GM12878 (cell line): ENCODE data around the gene LAMA4. TPM values are rescaled to one million over a fixed set of nuclear protein-coding genes. Genes with fewer than 3 reads are reported as not detected.

Source experiments
- ATAC-seq: fragments of 200-7000 bp; cut with Tn5 transposase; 3 replicates; pipeline ENCODE4 v1.9.1; 2020; ENCODE audit warnings: mild to moderate bottlenecking, moderate library complexity
- BruUV-seq: library from RNA; stranded (reverse); fragments of 400-500 nt; replicated peaks from 2 replicates; lab custom pipeline; 2021; lab: Mats Ljungman, UMichigan
- CTCF ChIA-PET: fragments of 300-600 bp; sonication (Branson Sonifier 250); formaldehyde crosslinking; extraction: SDS; loops from one replicate; lab custom pipeline; 2021; ENCODE audit warnings: inconsistent platforms; lab: Yijun Ruan, JAX
- POLR2A ChIA-PET: fragments of 350-600 bp; formaldehyde crosslinking; extraction: SDS; loops from one replicate; lab custom pipeline; 2021; ENCODE audit warnings: inconsistent platforms; lab: Charles Lee
- RAD21 ChIA-PET: fragments of 300-600 bp; sonication (Branson Sonifier 250); formaldehyde crosslinking; loops from one replicate; lab custom pipeline; 2023; ENCODE audit warnings: antibody characterized with exemption; ENCODE audit not compliant: unreplicated experiment; lab: Charles Lee
- SMC1A ChIA-PET: fragments of 300-600 bp; sonication (Branson Sonifier 250); formaldehyde crosslinking; loops from one replicate; lab custom pipeline; 2023; ENCODE audit not compliant: unreplicated experiment, uncharacterized antibody; lab: Charles Lee
- DNase-seq: peaks from one replicate; pipeline ENCODE4 v3.0.0-alpha.2; 2011; ENCODE audit warnings: low read depth, low spot score
- FAIRE-seq: peaks from 3 replicates; lab custom pipeline; 2011; peaks lifted over from hg19 to GRCh38; lab: Jason Lieb, UNC
- H2AFZ ChIP-seq: 2 replicates; pipeline ENCODE4 v1.6.0; 2011; ENCODE audit warnings: low read depth, low read length, control low read depth; ENCODE audit not compliant: control insufficient read depth
- H3K27ac ChIP-seq: 2 replicates; pipeline ENCODE4 v1.5.1; 2011; ENCODE audit warnings: control low read depth; ENCODE audit not compliant: control insufficient read depth, insufficient read depth
- H3K27me3 ChIP-seq, 2 experiments: replicated peaks in 1 of 2; 2 replicates each; pipeline versions ENCODE4 v1.6.0 to v1.6.1; 2011; ENCODE audit warnings: low read length in 1 of 2; ENCODE audit not compliant: control insufficient read depth in 2 of 2, insufficient read depth in 2 of 2
- H3K36me3 ChIP-seq, 2 experiments: 2 replicates each; pipeline ENCODE4 v1.5.1; 2011; ENCODE audit warnings: low read length in 1 of 2; ENCODE audit not compliant: control insufficient read depth in 2 of 2, insufficient read depth in 2 of 2
- H3K4me1 ChIP-seq: 2 replicates; pipeline ENCODE4 v1.6.1; 2011; ENCODE audit warnings: mild to moderate bottlenecking, low read length, moderate library complexity, mixed read lengths; ENCODE audit not compliant: control insufficient read depth, insufficient read depth
- H3K4me2 ChIP-seq: 2 replicates; pipeline ENCODE4 v1.6.0; 2011; ENCODE audit warnings: control low read depth; ENCODE audit not compliant: control insufficient read depth, insufficient read depth
- H3K4me3 ChIP-seq: fragments of 200-600 bp; sonication (generic); 2 replicates; pipeline ENCODE4 v1.5.1; 2016
- H3K79me2 ChIP-seq: 2 replicates; pipeline ENCODE4 v1.6.0; 2011; ENCODE audit warnings: low read length; ENCODE audit not compliant: control insufficient read depth, insufficient read depth
- H3K9ac ChIP-seq: 2 replicates; pipeline ENCODE4 v1.8.0; 2011; ENCODE audit warnings: low read length, control low read depth, mixed read lengths; ENCODE audit not compliant: control insufficient read depth, insufficient read depth
- H3K9me3 ChIP-seq: replicated peaks from 3 replicates; pipeline ENCODE4 v1.5.1; 2011; ENCODE audit warnings: mild to moderate bottlenecking, low read length; ENCODE audit not compliant: control insufficient read depth, insufficient read depth
- H4K20me1 ChIP-seq: 2 replicates; pipeline ENCODE4 v1.6.0; 2011; ENCODE audit not compliant: control insufficient read depth, insufficient read depth
- BHLHE40 ChIP-seq, 2 experiments: fragments of 450-650 bp in 1 of 2; IDR thresholded peaks; 2 replicates each; pipeline ENCODE4 v1.6.1; 2011 to 2017; ENCODE audit warnings: low read depth in 2 of 2, borderline replicate concordance in 1 of 2, improper control_type of control experiment in 1 of 2, low read length in 1 of 2, mild to moderate bottlenecking in 1 of 2
- JUNB ChIP-seq: IDR thresholded peaks from 2 replicates; pipeline ENCODE4 v1.6.1; 2016; ENCODE audit warnings: antibody characterized with exemption, mild to moderate bottlenecking
- KAT2A ChIP-seq: conservative IDR thresholded peaks from 2 replicates; pipeline ENCODE4 v1.6.1; 2011; ENCODE audit warnings: low read depth, low read length; ENCODE audit not compliant: control insufficient read depth
- POU2F2 ChIP-seq: IDR thresholded peaks from 3 replicates; pipeline ENCODE4 v1.6.1; 2011; ENCODE audit warnings: low read depth, mild to moderate bottlenecking, low read length, borderline replicate concordance
- SMARCA5 ChIP-seq: fragments of 450-650 bp; IDR thresholded peaks from 2 replicates; pipeline ENCODE4 v1.6.1; 2017; ENCODE audit warnings: mild to moderate bottlenecking
- TAF1 ChIP-seq: IDR thresholded peaks from 2 replicates; pipeline ENCODE4 v1.6.1; 2011; ENCODE audit warnings: mild to moderate bottlenecking, low read depth, low read length, borderline replicate concordance
- WGBS: methylation state at CpG from one replicate; pipeline ENCODE4 v1.1.6; 2016; ENCODE audit warnings: low lambda C conversion rate; ENCODE audit not compliant: insufficient replicate concordance, insufficient coverage; ENCODE audit errors: missing lambda C conversion rate; 5-methylcytosine and 5-hydroxymethylcytosine counted together
- in situ Hi-C: fragments of 300-500 bp; cut with MboI; formaldehyde crosslinking; loops from 9 replicates; pipeline ENCODE4 v1.14.3; 2018; ENCODE audit warnings: mixed read lengths
- intact Hi-C: fragments of 100-400 bp; cut with micrococcal nuclease; formaldehyde crosslinking; loops from one replicate; pipeline ENCODE4 v1.14.2; 2022; ENCODE audit not compliant: unreplicated experiment
- polyA plus RNA-seq, 11 experiments: library from polyadenylated mRNA; depleted of rRNA in 4 of 11; unstranded in 6 of 11; stranded (reverse) in 5 of 11; fragments of >200 nt; fragmentation: Nextera tagmentation in 4 of 11; fragmentation: Illumina TruSeq in 1 of 11; extraction: Ambion mirVana in 4 of 11; extraction: Trizol in 1 of 11; gene quantifications; 1 replicate in 1 of 11; 2 replicates in 10 of 11; pipeline versions ENCODE4 v1.2.1 to v1.2.3, GENCODE V29; 2011 to 2016; ENCODE audit warnings: inconsistent platforms in 2 of 11, missing spikeins in 2 of 11, low read depth in 1 of 11
- total RNA-seq, 4 experiments: library from RNA; depleted of rRNA in 3 of 4; stranded (reverse); fragments of >200 nt in 3 of 4; fragmentation: Illumina TruSeq in 1 of 4; extraction: Trizol in 1 of 4; gene quantifications; 2 replicates each; pipeline versions ENCODE4 v1.2.1 to v1.2.3, GENCODE V29; 2013 to 2021

LAMA4 gene
- total and polyA plus RNA-seq, 10 of the 15 experiments (the other 5 are each of a cell fraction or from before 2014, with no cell fraction given), result 0.11 to 0.21 (median 0.14) TPM; not detected in 7

GRCh38 chr6:112259337-112259675 lies 4.9 kb upstream of the LAMA4 start (continued):
- TF ChIP-seq KAT2A, result no peak

GRCh38 chr6:112258642-112259336 lies 4.4 kb upstream of the LAMA4 start:
- Histone ChIP-seq H4K20me1 (no peaks in the 10 kb centered on the region), H3K9me3 (no peaks in the 10 kb centered on the region), H3K4me2 (no peak overlapping the region), H3K27ac (no peak overlapping the region), H3K4me1 (no peaks in the 10 kb centered on the region), H2AFZ (no peak overlapping the region), H3K4me3 (no peak overlapping the region), H3K79me2 (no peaks in the 10 kb centered on the region), H3K9ac (no peak overlapping the region), H3K36me3 (no peaks in the 10 kb centered on the region), H3K27me3 (peaks cover 7 to 8% of the 10 kb centered on the region in 2 experiments; a peak in 2 of 4 replicates)
- intact Hi-C loops, result no loop called here
- ATAC-seq, result no peak
- no peak for FAIRE-seq
- ChIA-PET POLR2A (no interaction called here), CTCF (no interaction called here), RAD21 (no interaction called here), SMC1A (no interaction called here)
- BruUV-seq, result no TSS peak
- no peak for TF ChIP-seq TAF1
- TF ChIP-seq JUNB, result no peak
- TF ChIP-seq BHLHE40 (IDR thresholded peaks at IDR 0.05; ENCODE audit: borderline replicate concordance in 1 of 2, low read depth in 2 of 2, low read length in 1 of 2), result no peak
- no peak for TF ChIP-seq SMARCA5
- no peak for TF ChIP-seq POU2F2
- in situ Hi-C loops, result no loop called here
- WGBS, result 17% methylated on average over 11 of the region's 11 CpGs
- DNase-seq, result no peak
